ENCODE measurements around the gene ANKRD65. TPM values are rescaled to one million over a fixed set of nuclear protein-coding genes. Genes with fewer than 3 reads are reported as not detected.
"Not testable (repeated sequence)": the region's sequence is repeated elsewhere in the genome, so short reads cannot be mapped to it uniquely, and the experiment has no call there.

Gene ANKRD65
- total RNA-seq, 1 donor from 2014 or later = 21.5 TPM

GRCh38 chr1:1430114-1430982, 9.3 kb upstream of the ANKRD65 start:
- Histone ChIP-seq H3K4me1 (peaks cover 62% of the 10 kb centered on the region), H3K36me3 (no peaks in the 10 kb centered on the region), H3K27me3 (no peaks in the 10 kb centered on the region), H3K4me3 (no peak overlapping the region), H3K27ac (peak overlapping the region; percentile 91), H3K9me3 (no peaks in the 10 kb centered on the region)
- DNase-seq = peak; percentile 84
- intact Hi-C loops (cut with DNase I) = no loop called here
- peak; percentile 8 for ATAC-seq
- TF ChIP-seq, protein P1, sequence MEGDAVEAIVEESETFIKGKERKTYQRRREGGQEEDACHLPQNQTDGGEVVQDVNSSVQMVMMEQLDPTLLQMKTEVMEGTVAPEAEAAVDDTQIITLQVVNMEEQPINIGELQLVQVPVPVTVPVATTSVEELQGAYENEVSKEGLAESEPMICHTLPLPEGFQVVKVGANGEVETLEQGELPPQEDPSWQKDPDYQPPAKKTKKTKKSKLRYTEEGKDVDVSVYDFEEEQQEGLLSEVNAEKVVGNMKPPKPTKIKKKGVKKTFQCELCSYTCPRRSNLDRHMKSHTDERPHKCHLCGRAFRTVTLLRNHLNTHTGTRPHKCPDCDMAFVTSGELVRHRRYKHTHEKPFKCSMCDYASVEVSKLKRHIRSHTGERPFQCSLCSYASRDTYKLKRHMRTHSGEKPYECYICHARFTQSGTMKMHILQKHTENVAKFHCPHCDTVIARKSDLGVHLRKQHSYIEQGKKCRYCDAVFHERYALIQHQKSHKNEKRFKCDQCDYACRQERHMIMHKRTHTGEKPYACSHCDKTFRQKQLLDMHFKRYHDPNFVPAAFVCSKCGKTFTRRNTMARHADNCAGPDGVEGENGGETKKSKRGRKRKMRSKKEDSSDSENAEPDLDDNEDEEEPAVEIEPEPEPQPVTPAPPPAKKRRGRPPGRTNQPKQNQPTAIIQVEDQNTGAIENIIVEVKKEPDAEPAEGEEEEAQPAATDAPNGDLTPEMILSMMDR (IDR thresholded peaks at IDR 0.05) = peak; percentile 37

- Histone ChIP-seq H3K36me3 (no peaks in the 10 kb centered on the region), H3K27me3 (no peaks in the 10 kb centered on the region), H3K4me3 (no peak overlapping the region), H3K9me3 (no peaks in the 10 kb centered on the region), H3K27ac (peak overlapping the region; percentile 91), H3K4me1 (peaks cover 55% of the 10 kb centered on the region)
- no peak for DNase-seq
- intact Hi-C loops (cut with DNase I) = no loop called here
- TF ChIP-seq, protein P1 (IDR thresholded peaks at IDR 0.05) = no peak
- no peak for ATAC-seq
These were observed 8.6 kb upstream of the ANKRD65 start for GRCh38 chr1:1429671-1430073.

GRCh38 chr1:1428967-1429366, 7.9 kb upstream of the ANKRD65 start:
- DNase-seq; H3K9me3 ChIP-seq; H3K27me3 ChIP-seq; H3K27ac ChIP-seq; H3K36me3 ChIP-seq; H3K4me3 ChIP-seq; intact Hi-C loops (cut with DNase I); ATAC-seq: not testable (repeated sequence)
- H3K4me1 ChIP-seq = peaks cover 48% of the 10 kb centered on the region

DNA sequence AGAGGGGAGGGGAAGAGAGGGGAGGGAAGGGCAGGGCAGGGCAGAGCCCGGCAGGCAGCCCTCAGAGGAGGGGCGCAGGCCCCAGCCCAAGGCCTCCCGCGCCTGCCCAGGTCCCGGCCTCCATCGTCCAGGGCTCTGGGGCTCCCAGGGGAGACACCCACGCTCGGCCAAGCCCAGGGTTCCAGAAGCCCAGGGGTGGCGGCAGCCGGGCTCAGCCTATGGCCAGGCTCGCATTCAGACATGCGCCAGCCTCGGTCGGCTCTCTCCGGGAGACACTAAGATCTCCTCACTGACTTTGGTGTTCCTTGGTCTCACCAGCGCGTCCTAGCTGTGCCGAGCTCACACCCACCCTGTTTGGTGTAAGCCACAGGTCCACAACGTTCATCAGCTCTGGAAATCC, 7.1 kb upstream of the ANKRD65 start:
- H3K27ac ChIP-seq = no peak overlapping the region
- TF ChIP-seq, protein P1 (IDR thresholded peaks at IDR 0.05) = no peak
- no peak overlapping the region for H3K4me3 ChIP-seq
- H3K4me1 ChIP-seq = peaks cover 40% of the 10 kb centered on the region
- ATAC-seq (no peak), DNase-seq (no peak)
- no peaks in the 10 kb centered on the region for H3K36me3 ChIP-seq
- intact Hi-C loops (cut with DNase I) = no loop called here
- H3K27me3 ChIP-seq = no peaks in the 10 kb centered on the region
- H3K9me3 ChIP-seq = no peaks in the 10 kb centered on the region

- intact Hi-C loops (cut with DNase I) = no loop called here
- no peak for ATAC-seq
- DNase-seq = no peak
- H3K36me3 ChIP-seq = no peaks in the 10 kb centered on the region
- peaks cover 36% of the 10 kb centered on the region for H3K4me1 ChIP-seq
- TF ChIP-seq, protein P1 (IDR thresholded peaks at IDR 0.05) = no peak
- no peak overlapping the region for H3K27ac ChIP-seq
- no peaks in the 10 kb centered on the region for H3K9me3 ChIP-seq
- peak overlapping the region; percentile 36 for H3K4me3 ChIP-seq
- no peaks in the 10 kb centered on the region for H3K27me3 ChIP-seq
These were observed 6.7 kb upstream of the ANKRD65 start for GRCh38 chr1:1427820-1428148.

GRCh38 chr1:1427106-1427819, 6.2 kb upstream of the ANKRD65 start:
- Histone ChIP-seq H3K36me3 (no peaks in the 10 kb centered on the region), H3K27me3 (no peaks in the 10 kb centered on the region), H3K27ac (no peak overlapping the region), H3K4me3 (peak overlapping the region; percentile 36), H3K9me3 (no peaks in the 10 kb centered on the region), H3K4me1 (peaks cover 31% of the 10 kb centered on the region)
- TF ChIP-seq, protein P1 (IDR thresholded peaks at IDR 0.05) = no peak
- ATAC-seq (peak; percentile 5), DNase-seq (peak; percentile 70)
- intact Hi-C loops (cut with DNase I) = no loop called here

All from upper lobe of right lung (tissue), 1 donor.